ENCODE measurements around the gene HK2.
"Not testable (repeated sequence)": the region's sequence is repeated elsewhere in the genome, so short reads cannot be mapped to it uniquely, and the experiment has no call there.

Gene HK2

GRCh38 chr2:74833418-74834233 is at the start of gene HK2:
Gene HK2, plus strand, starts transcription at chr2:74834127. Its CDS starts 454 bp downstream, at chr2:74834581.
- peak; percentile 70 to 79 for DNase-seq (ENCODE audit: low read depth in 2 of 2)

- DNase-seq (ENCODE audit: low read depth in 2 of 2): no peak
These were observed 44.7 kb upstream of the HK2 start for GRCh38 chr2:74789271-74789670.

GRCh38 chr2:74792282-74792681 is 41.6 kb upstream of the HK2 start:
- no peak for DNase-seq (ENCODE audit: low read depth in 2 of 2)

- DNase-seq (ENCODE audit: low read depth in 2 of 2): not testable (repeated sequence)
These were observed 39.0 kb upstream of the HK2 start for GRCh38 chr2:74794878-74795277.

GRCh38 chr2:74806355-74806839 is 27.5 kb upstream of the HK2 start:
- no peak for DNase-seq (ENCODE audit: low read depth in 2 of 2)

- DNase-seq (ENCODE audit: low read depth in 2 of 2): no peak
These were observed 27.0 kb upstream of the HK2 start for GRCh38 chr2:74806920-74807319.

- DNase-seq (ENCODE audit: low read depth in 2 of 2): no peak
These were observed 20.9 kb upstream of the HK2 start for GRCh38 chr2:74812787-74813590.

GRCh38 chr2:74814102-74814501 is 19.8 kb upstream of the HK2 start:
- no peak for DNase-seq (ENCODE audit: low read depth in 2 of 2)

GRCh38 chr2:74815941-74816340 is 18.0 kb upstream of the HK2 start:
- DNase-seq (ENCODE audit: low read depth in 2 of 2): no peak

GRCh38 chr2:74816540-74817303 is 17.2 kb upstream of the HK2 start:
- no peak for DNase-seq (ENCODE audit: low read depth in 2 of 2)

GRCh38 chr2:74817304-74817675 is 16.6 kb upstream of the HK2 start:
- DNase-seq (ENCODE audit: low read depth in 2 of 2): no peak

- DNase-seq (ENCODE audit: low read depth in 2 of 2): no peak
These were observed 14.2 kb upstream of the HK2 start for GRCh38 chr2:74819702-74820101.

GRCh38 chr2:74821177-74822126 is 12.5 kb upstream of the HK2 start:
- no peak for DNase-seq (ENCODE audit: low read depth in 2 of 2)

GRCh38 chr2:74822771-74823566 is 11.0 kb upstream of the HK2 start:
- DNase-seq (ENCODE audit: low read depth in 2 of 2): no peak

GRCh38 chr2:74824679-74825078 is 9.2 kb upstream of the HK2 start:
- DNase-seq (ENCODE audit: low read depth in 2 of 2): no peak

- no peak for DNase-seq (ENCODE audit: low read depth in 2 of 2)
These were observed 5.4 kb upstream of the HK2 start for GRCh38 chr2:74828543-74828942.

GRCh38 chr2:74831693-74832530 is 2.0 kb upstream of the HK2 start:
- DNase-seq (ENCODE audit: low read depth in 2 of 2): no peak

GRCh38 chr2:74834234-74834791 is 386 bp downstream of the HK2 start:
- DNase-seq (ENCODE audit: low read depth in 2 of 2): peak in 1 of 2 donors; percentile 23

All from stimulated activated CD4-positive, alpha-beta T cell treated with anti-CD3 and anti-CD28 coated beads, Interleukin-4, amount 100 ng/mL, for 48 hours (primary cell).